Activated T-helper 1 cell treated with anti-CD3 and anti-CD28 coated beads, Interleukin-2, amount 50 U/mL, for 16 hours (primary cell): ENCODE data around the gene NREP.

Experiments used
- DNase-seq, 2 donors: peaks; one replicate each; pipeline ENCODE4 v3.0.0-alpha.2; 2020; ENCODE audit warnings: low read depth in 1 of 2, low spot score in 1 of 2

Gene NREP

GRCh38 chr5:111697881-111698757 lies 58.9 kb downstream of the NREP start:
- no peak for DNase-seq

- no peak for DNase-seq
Measured at GRCh38 chr5:111697215-111697614, 59.8 kb downstream of the NREP start.

GRCh38 chr5:111695991-111696390 lies 61.0 kb downstream of the NREP start:
- DNase-seq: no peak

GRCh38 chr5:111694133-111694532 lies 62.9 kb downstream of the NREP start:
- DNase-seq: no peak

GRCh38 chr5:111691914-111692313 lies 65.1 kb downstream of the NREP start:
- no peak for DNase-seq

- DNase-seq: no peak
Measured at GRCh38 chr5:111691508-111691907, 65.5 kb downstream of the NREP start.

GRCh38 chr5:111689357-111689935 lies 67.5 kb downstream of the NREP start:
- no peak for DNase-seq

GRCh38 chr5:111685969-111686368 lies 71.0 kb downstream of the NREP start:
- no peak for DNase-seq

- DNase-seq: no peak
Measured at GRCh38 chr5:111682641-111683040, 74.4 kb downstream of the NREP start.

- DNase-seq: no peak
Measured at GRCh38 chr5:111682121-111682520, 74.9 kb downstream of the NREP start.

GRCh38 chr5:111681414-111682120 lies 75.4 kb downstream of the NREP start:
- no peak for DNase-seq

GRCh38 chr5:111680737-111681413 lies 76.1 kb downstream of the NREP start:
- DNase-seq: no peak

- DNase-seq: no peak
Measured at GRCh38 chr5:111679611-111680010, 77.4 kb downstream of the NREP start.
